Activated B cell treated with CpG ODN at 0.5 μM for 24 hours (primary cell): Measurements from ENCODE around the gene PDE3A. TPM values are rescaled to one million over a fixed set of nuclear protein-coding genes. Genes with fewer than 3 reads are reported as not detected.

ENCODE experiments used
- ATAC-seq: fragments of 200-7000 bp; cut with Tn5 transposase; one replicate; pipeline ENCODE4 v1.10.0; 2021; ENCODE audit warnings: low read depth, mild to moderate bottlenecking, moderate library complexity
- CTCF ChIA-PET: fragments of 350-600 bp; sonication (Branson Sonifier 250); formaldehyde crosslinking; loops from one replicate; lab custom pipeline; 2021; ENCODE audit warnings: antibody characterized with exemption; lab: Charles Lee
- POLR2A ChIA-PET: fragments of 350-600 bp; sonication (Branson Sonifier 250); formaldehyde crosslinking; loops from one replicate; lab custom pipeline; 2021; ENCODE audit warnings: antibody characterized with exemption; lab: Charles Lee
- DNase-seq: peaks from one replicate; pipeline ENCODE4 v3.0.0; 2022
- H3K27ac Mint-ChIP-seq: one replicate; pipeline ENCODE4 v1.8.0; 2020; ENCODE audit warnings: mixed read lengths
- H3K27me3 Mint-ChIP-seq: one replicate; pipeline ENCODE4 v1.8.0; 2021; ENCODE audit warnings: mixed read lengths
- H3K36me3 Mint-ChIP-seq: one replicate; pipeline ENCODE4 v1.8.0; 2021; ENCODE audit warnings: low read depth, mixed read lengths
- H3K4me1 Mint-ChIP-seq: one replicate; pipeline ENCODE4 v1.8.0; 2021; ENCODE audit warnings: mixed read lengths
- H3K4me3 Mint-ChIP-seq: one replicate; pipeline ENCODE4 v1.8.0; 2020; ENCODE audit warnings: mild to moderate bottlenecking, mixed read lengths
- H3K9me3 Mint-ChIP-seq: one replicate; pipeline ENCODE4 v1.8.0; 2020; ENCODE audit warnings: mixed read lengths
- CTCF ChIP-seq: fragments of 200-600 bp; IDR thresholded peaks from one replicate; pipeline ENCODE4 v1.8.0; 2022; ENCODE audit warnings: antibody characterized with exemption, mild to moderate bottlenecking
- intact Hi-C: fragments of 100-400 bp; cut with micrococcal nuclease; formaldehyde crosslinking; loops from one replicate; pipeline ENCODE4 v1.15.1; 2024
- total RNA-seq: library from RNA; stranded (reverse); gene quantifications from 2 replicates; pipeline ENCODE4 v1.2.3, GENCODE V29; 2022

The PDE3A gene
- total RNA-seq, 1 donor from 2014 or later = not detected

- Mint-ChIP-seq H3K9me3 (no peaks in the 10 kb centered on the region), H3K4me3 (no peak overlapping the region), H3K27me3 (no peaks in the 10 kb centered on the region), H3K36me3 (no peaks in the 10 kb centered on the region), H3K27ac (no peak overlapping the region), H3K4me1 (no peaks in the 10 kb centered on the region)
- ChIA-PET CTCF (no interaction called here), POLR2A (no interaction called here)
- ATAC-seq (no peak), DNase-seq (no peak)
- TF ChIP-seq CTCF = no peak
- intact Hi-C loops = no loop called here
Observed at GRCh38 chr12:20420557-20420956, 52.2 kb downstream of the PDE3A start.

- intact Hi-C loops = no loop called here
- Mint-ChIP-seq H3K4me3 (no peak overlapping the region), H3K4me1 (no peaks in the 10 kb centered on the region), H3K27ac (no peak overlapping the region), H3K9me3 (no peaks in the 10 kb centered on the region), H3K36me3 (no peaks in the 10 kb centered on the region), H3K27me3 (no peaks in the 10 kb centered on the region)
- no peak for DNase-seq
- ChIA-PET POLR2A (no interaction called here), CTCF (no interaction called here)
- ATAC-seq = no peak
- no peak for TF ChIP-seq CTCF
Observed at GRCh38 chr12:20421421-20421820, 53.1 kb downstream of the PDE3A start.

GRCh38 chr12:20423557-20423956, 55.2 kb downstream of the PDE3A start:
- H3K4me3 Mint-ChIP-seq = no peak overlapping the region
- intact Hi-C loops = no loop called here
- H3K27ac Mint-ChIP-seq = no peak overlapping the region
- H3K4me1 Mint-ChIP-seq = no peaks in the 10 kb centered on the region
- DNase-seq (no peak), ATAC-seq (no peak)
- ChIA-PET CTCF (no interaction called here), POLR2A (no interaction called here)
- no peaks in the 10 kb centered on the region for H3K9me3 Mint-ChIP-seq
- no peak for TF ChIP-seq CTCF
- no peaks in the 10 kb centered on the region for H3K27me3 Mint-ChIP-seq
- no peaks in the 10 kb centered on the region for H3K36me3 Mint-ChIP-seq

GRCh38 chr12:20424841-20425240, 56.5 kb downstream of the PDE3A start:
- ATAC-seq (no peak), DNase-seq (no peak)
- TF ChIP-seq CTCF = no peak
- POLR2A ChIA-PET = no interaction called here
- Mint-ChIP-seq H3K36me3 (no peaks in the 10 kb centered on the region), H3K27ac (no peak overlapping the region), H3K4me1 (no peaks in the 10 kb centered on the region), H3K27me3 (no peaks in the 10 kb centered on the region), H3K9me3 (no peaks in the 10 kb centered on the region), H3K4me3 (no peak overlapping the region)
- intact Hi-C loops = no loop called here
- CTCF ChIA-PET = no interaction called here

GRCh38 chr12:20426191-20426590, 57.9 kb downstream of the PDE3A start:
- Mint-ChIP-seq H3K36me3 (no peaks in the 10 kb centered on the region), H3K9me3 (no peaks in the 10 kb centered on the region), H3K27me3 (no peaks in the 10 kb centered on the region), H3K4me3 (no peak overlapping the region), H3K4me1 (no peaks in the 10 kb centered on the region), H3K27ac (no peak overlapping the region)
- CTCF ChIA-PET = no interaction called here
- POLR2A ChIA-PET = no interaction called here
- no peak for DNase-seq
- ATAC-seq = no peak
- intact Hi-C loops = no loop called here
- no peak for TF ChIP-seq CTCF
